Spleen (tissue), 11 donors: ENCODE measurements around the gene SLC7A4. TPM values are rescaled to one million over a fixed set of nuclear protein-coding genes. Genes with fewer than 3 reads are reported as not detected.
A peak's percentile ranks its signal among the peaks of the same experiment; 100 is the strongest.

Experiments used
- DNase-seq: peaks from one replicate; pipeline ENCODE4 v3.0.0-alpha.2; 2020
- H3K27ac ChIP-seq, 8 donors: fragments of 200-600 bp; sonication (generic) in 7 of 8; 1 replicate in 4 of 8; 2 replicates in 4 of 8; pipeline versions ENCODE4 v1.5.0 to v1.8.0; 2016 to 2021; ENCODE audit warnings: inconsistent platforms in 4 of 8, mild to moderate bottlenecking in 4 of 8, moderate library complexity in 1 of 8
- H3K27me3 ChIP-seq, 7 donors: fragments of 200-600 bp; sonication (generic) in 6 of 7; replicated peaks in 1 of 7; 1 replicate in 4 of 7; 2 replicates in 3 of 7; pipeline versions ENCODE4 v1.5.0 to v1.8.0; 2016 to 2021; ENCODE audit warnings: inconsistent platforms in 3 of 7, mild to moderate bottlenecking in 1 of 7
- H3K36me3 ChIP-seq, 6 donors: fragments of 200-600 bp; sonication (generic) in 5 of 6; 1 replicate in 4 of 6; 2 replicates in 2 of 6; pipeline versions ENCODE4 v1.5.0 to v1.8.0; 2016 to 2021; ENCODE audit warnings: inconsistent platforms in 2 of 6
- H3K4me1 ChIP-seq, 6 donors: fragments of 200-600 bp; sonication (generic) in 5 of 6; 1 replicate in 3 of 6; 2 replicates in 3 of 6; pipeline versions ENCODE4 v1.5.0 to v1.8.0; 2016 to 2021; ENCODE audit warnings: inconsistent platforms in 3 of 6
- H3K4me3 ChIP-seq, 8 donors: fragments of 200-600 bp; sonication (generic) in 7 of 8; 1 replicate in 4 of 8; 2 replicates in 4 of 8; pipeline versions ENCODE4 v1.5.0 to v1.8.0; 2016 to 2021; ENCODE audit warnings: inconsistent platforms in 4 of 8, mild to moderate bottlenecking in 4 of 8, moderate library complexity in 2 of 8
- H3K9me3 ChIP-seq, 8 donors: fragments of 200-600 bp; sonication (generic) in 7 of 8; 1 replicate in 4 of 8; 2 replicates in 4 of 8; pipeline versions ENCODE4 v1.5.0 to v1.8.0; 2016 to 2021; ENCODE audit warnings: inconsistent platforms in 4 of 8
- CTCF ChIP-seq, 11 experiments: fragments of 200-600 bp in 7 of 11; fragments of 450-650 bp in 4 of 11; sonication (generic) in 4 of 11; IDR thresholded peaks in 8 of 11; conservative IDR thresholded peaks in 3 of 11; 1 replicate in 7 of 11; 2 replicates in 4 of 11; pipeline versions ENCODE4 v1.4.0 to v1.8.0; 2016 to 2021; ENCODE audit warnings: antibody characterized with exemption in 11 of 11, inconsistent platforms in 4 of 11, mild to moderate bottlenecking in 1 of 11
- POLR2AphosphoS5 ChIP-seq, 3 donors: sonication (generic); formaldehyde crosslinking; IDR thresholded peaks; one replicate each; pipeline ENCODE4 v1.5.1; 2017; ENCODE audit warnings: antibody characterized with exemption in 3 of 3
- WGBS, 5 donors: extraction: QIAGEN DNeasy Blood & Tissue Kit in 3 of 5; methylation state at CpG; one replicate each; pipeline versions ENCODE4 v1.1.5 to v1.1.7; 2013 to 2018; 5-methylcytosine and 5-hydroxymethylcytosine counted together
- intact Hi-C: fragments of 100-400 bp; cut with DNase I; formaldehyde crosslinking; loops from one replicate; pipeline ENCODE4 v1.15.0; 2023; ENCODE audit warnings: low total_unique reads
- microRNA-seq, 3 donors: library from miRNA; unstranded; fragments of <30 nt; microRNA quantifications; one replicate each; pipeline versions ENCODE4 to v1.1.0, GENCODE V29; 2019 to 2020
- polyA plus RNA-seq, 3 donors: library from polyadenylated mRNA; stranded (reverse); fragments of 200-250 nt; gene quantifications; one replicate each; pipeline ENCODE4 v1.2.1, GENCODE V29; 2013
- small RNA-seq, 4 donors: library from RNA; depleted of rRNA; stranded (forward); fragments of <200 nt; gene quantifications; one replicate each; pipeline ENCODE3, GENCODE V24; 2016
- total RNA-seq, 7 donors: library from RNA; depleted of rRNA in 3 of 7; stranded (reverse); fragments of >200 nt in 3 of 7; fragmentation: NEBNext Ultra II Directional in 4 of 7; extraction: Animal tissue kit (Norgen Biotek cat#: 25700) in 4 of 7; gene quantifications; one replicate each; pipeline versions ENCODE4 v1.1.0 to v1.2.1, GENCODE V29; 2016 to 2021
- donor health status: healthy with polysubstance abuse.
- donor health status: DM: no; HTN: no; CAD: no; lungs with moderate emphysema.
- donor health status: DM: no; HTN: no; CAD: no.
- donor health status: Bipolar disorder and iron deficiency.
- donor health status: healthy.
- donor health status: DM: no; HTN: no; CAD: no.
- donor health status: DM: yes; HTN: yes; CAD: no.

Gene SLC7A4
- total and polyA plus RNA-seq, 10 donors, result 0.11 to 0.95 (median 0.29) TPM; not detected in 3

- peak overlapping the region in 1 of 8 donors; percentile 31 for H3K27ac ChIP-seq
- no peak for DNase-seq
- TF ChIP-seq CTCF (IDR thresholded peaks at IDR 0.05 in 8 of 11, conservative IDR thresholded peaks at IDR 0.05 in 3 of 11) (no peak), POLR2AphosphoS5 (IDR thresholded peaks at IDR 0.05) (peak; percentile 29 to 54 (median 44))
- H3K36me3 ChIP-seq, result peaks cover 0 to 10% (median 0%) of the 10 kb centered on the region in 6 donors
- peak overlapping the region in 4 of 8 donors; percentile 5 to 77 (median 19) for H3K4me3 ChIP-seq
- peaks cover 0 to 13% (median 8%) of the 10 kb centered on the region in 8 donors for H3K9me3 ChIP-seq
- peaks cover 18 to 50% (median 40%) of the 10 kb centered on the region in 6 donors for H3K4me1 ChIP-seq
- intact Hi-C loops, result no loop called here
- WGBS, 5 donors, result 15 to 21% (median 19%) methylated on average over 24 to 39 of the region's 39 CpGs
- no peaks in the 10 kb centered on the region for H3K27me3 ChIP-seq
These were observed 53.0 kb downstream of the SLC7A4 start for GRCh38 chr22:20979243-20979809.

Small RNA genes lying within 50 kb of the gene (microRNA-seq; reads per million reads assigned to microRNA genes)
- 0 reads per million in 3 donors for gene MIR649

Small RNA genes lying within 50 kb of the gene (small RNA-seq; reads per million reads assigned to genes)
- 0 reads per million in 4 donors for gene MIR649

Other genes starting within 250 kb of the SLC7A4 start
- 100 to 1,000 TPM in 6 of 7 donors, 10 to 100 TPM in 1; 86.2 to 143 (median 122) TPM for gene PI4KA, start 173.8 kb downstream of the SLC7A4 start, total RNA-seq
- gene PI4KA, start 173.8 kb downstream of the SLC7A4 start, polyA plus RNA-seq, result 10 to 100 TPM; 29.8 to 48.1 (median 35.3) TPM
- gene SNAP29, start 173.6 kb downstream of the SLC7A4 start, total RNA-seq, result 10 to 100 TPM; 22.6 to 33.5 (median 28.2) TPM
- 10 to 100 TPM; 13.7 to 19.5 (median 17.2) TPM for gene SNAP29, start 173.6 kb downstream of the SLC7A4 start, polyA plus RNA-seq
- 10 to 100 TPM; 56.7 to 65.3 (median 58.1) TPM for gene CRKL, start 115.2 kb downstream of the SLC7A4 start, total RNA-seq
- 10 to 100 TPM; 11.5 to 17.9 (median 12.2) TPM for gene CRKL, start 115.2 kb downstream of the SLC7A4 start, polyA plus RNA-seq
- 1 to 10 TPM; 3.7 to 8.7 (median 6.1) TPM for gene AIFM3, start 65.3 kb downstream of the SLC7A4 start, total RNA-seq
- 1 to 10 TPM; 2.0 to 6.0 (median 5.3) TPM for gene AIFM3, start 65.3 kb downstream of the SLC7A4 start, polyA plus RNA-seq
- 10 to 100 TPM; 52.5 to 76.2 (median 62.6) TPM for gene LZTR1, start 50.3 kb downstream of the SLC7A4 start, total RNA-seq
- 10 to 100 TPM; 21.9 to 44.5 (median 32.6) TPM for gene LZTR1, start 50.3 kb downstream of the SLC7A4 start, polyA plus RNA-seq
- 10 to 100 TPM; 16.7 to 38.7 (median 26.5) TPM for gene THAP7, start 30.4 kb downstream of the SLC7A4 start, total RNA-seq
- gene THAP7, start 30.4 kb downstream of the SLC7A4 start, polyA plus RNA-seq, result 10 to 100 TPM; 31.8 to 53.3 (median 47.5) TPM
- gene P2RX6, start 17.4 kb downstream of the SLC7A4 start, total RNA-seq, result 10 to 100 TPM in 2 of 7 donors, 1 to 10 TPM in 5; 3.2 to 14.4 (median 4.5) TPM
- gene P2RX6, start 17.4 kb downstream of the SLC7A4 start, polyA plus RNA-seq, result 1 to 10 TPM in 2 of 3 donors, under 1 TPM in 1; 0.86 to 5.6 (median 2.7) TPM
- gene LRRC74B, start 13.4 kb upstream of the SLC7A4 start, total RNA-seq, result not detected
- under 1 TPM in 1 of 3 donors, not detected in 2; 0.03 TPM for gene LRRC74B, start 13.4 kb upstream of the SLC7A4 start, polyA plus RNA-seq